NCI-H2196 (cell line): Measurements from ENCODE around the gene CTBP1.

Experiments
- DNase-seq: peaks from one replicate; lab custom pipeline; 2025; ENCODE audit not compliant: unreplicated experiment; lab: John Stamatoyannopoulos, UW

CTBP1 gene

GRCh38 chr4:1164444-1164843, 84.5 kb downstream of the CTBP1 start:
- no peak for DNase-seq

GRCh38 chr4:1164040-1164439, 84.9 kb downstream of the CTBP1 start:
- DNase-seq = no peak
